Right atrium auricular region (tissue), 2 donors: ENCODE measurements around the gene ATP11A. TPM values are rescaled to one million over a fixed set of nuclear protein-coding genes. Genes with fewer than 3 reads are reported as not detected.

ENCODE experiments used
- DNase-seq: peaks from one replicate; pipeline ENCODE4 v3.0.0-alpha.2; 2019; ENCODE audit warnings: low spot score
- H3K27ac ChIP-seq, 2 donors: fragments of 200-600 bp; sonication (generic); 1 replicate in 1 of 2; 2 replicates in 1 of 2; pipeline ENCODE4 v1.5.1; 2016 to 2019
- H3K27me3 ChIP-seq, 2 donors: fragments of 200-600 bp; sonication (generic); one replicate each; pipeline versions ENCODE4 v1.5.1 to v1.6.0; 2017 to 2019
- H3K36me3 ChIP-seq: fragments of 200-600 bp; sonication (generic); one replicate; pipeline ENCODE4 v1.5.1; 2016
- H3K4me1 ChIP-seq, 2 donors: fragments of 200-600 bp; sonication (generic); one replicate each; pipeline versions ENCODE4 v1.5.1 to v1.6.0; 2017 to 2019
- H3K4me3 ChIP-seq, 2 donors: fragments of 200-600 bp; sonication (generic); 1 replicate in 1 of 2; 2 replicates in 1 of 2; pipeline ENCODE4 v1.5.1; 2017 to 2019; ENCODE audit warnings: mild to moderate bottlenecking in 1 of 2, moderate library complexity in 1 of 2
- H3K9me3 ChIP-seq, 2 donors: fragments of 200-600 bp; sonication (generic); one replicate each; pipeline ENCODE4 v1.5.1; 2019
- CTCF ChIP-seq, 2 donors: fragments of 200-600 bp; sonication (generic); IDR thresholded peaks; one replicate each; pipeline ENCODE4 v1.5.1; 2019; ENCODE audit warnings: antibody characterized with exemption in 2 of 2
- total RNA-seq, 2 donors: library from RNA; depleted of rRNA; stranded (reverse); fragments of >200 nt; gene quantifications; one replicate each; pipeline ENCODE4 v1.1.0, GENCODE V29; 2016

The ATP11A gene
- total RNA-seq, 2 donors from 2014 or later: 31.8 to 48.6 TPM

GRCh38 chr13:112821340-112822055, 131.7 kb downstream of the ATP11A start:
- no peak for DNase-seq
- Histone ChIP-seq H3K9me3 (no peaks in the 10 kb centered on the region), H3K27ac (no peak overlapping the region), H3K4me1 (no peaks in the 10 kb centered on the region), H3K4me3 (no peak overlapping the region), H3K27me3 (no peaks in the 10 kb centered on the region), H3K36me3 (peaks cover 68% of the 10 kb centered on the region)
- TF ChIP-seq CTCF (IDR thresholded peaks at IDR 0.05): no peak

DNA sequence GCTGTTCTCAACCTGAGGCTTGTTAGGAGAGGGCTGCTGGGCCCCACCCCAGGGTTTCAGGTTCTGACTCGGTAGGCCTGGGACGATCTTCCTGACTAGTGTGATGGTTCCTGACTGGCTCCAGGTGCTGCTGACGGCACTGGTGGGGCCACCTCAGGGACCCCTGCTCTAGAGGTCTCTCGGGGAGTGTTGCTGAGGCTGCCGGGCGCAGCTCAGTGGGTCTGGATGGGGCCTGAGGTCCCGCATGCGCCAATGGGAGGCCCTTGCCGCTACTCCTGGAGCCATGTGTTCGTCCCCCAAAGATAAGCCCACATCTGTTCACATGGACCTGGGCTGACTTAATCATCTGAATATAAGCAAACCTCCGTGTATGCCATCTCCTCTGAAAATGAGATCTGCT, 133.0 kb downstream of the ATP11A start:
- TF ChIP-seq CTCF (IDR thresholded peaks at IDR 0.05): no peak
- Histone ChIP-seq H3K4me1 (no peaks in the 10 kb centered on the region), H3K9me3 (no peaks in the 10 kb centered on the region), H3K27me3 (no peaks in the 10 kb centered on the region), H3K36me3 (peaks cover 71% of the 10 kb centered on the region), H3K4me3 (no peak overlapping the region), H3K27ac (no peak overlapping the region)
- DNase-seq: no peak

DNA sequence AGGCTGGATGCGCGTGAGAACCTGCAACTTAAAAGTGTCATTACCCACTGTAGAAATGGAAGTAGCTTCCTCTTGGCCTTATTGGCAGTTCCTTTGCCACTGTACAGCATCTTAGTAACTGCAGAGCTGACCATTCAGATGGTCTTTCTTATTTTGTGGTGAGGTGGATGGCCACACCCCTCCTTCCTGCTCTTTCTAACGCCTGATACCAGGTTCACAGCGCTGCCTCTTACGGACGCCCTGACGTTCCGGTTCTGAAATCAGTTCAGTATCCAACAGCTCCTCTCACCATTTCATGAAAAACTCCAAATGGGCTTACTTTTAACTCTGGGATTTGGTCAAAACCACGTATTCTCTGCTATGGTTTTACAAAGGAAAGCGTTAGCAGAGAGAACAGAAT, 134.6 kb downstream of the ATP11A start:
- no peaks in the 10 kb centered on the region for H3K9me3 ChIP-seq
- no peak for DNase-seq
- TF ChIP-seq CTCF (IDR thresholded peaks at IDR 0.05): no peak
- no peak overlapping the region for H3K4me3 ChIP-seq
- H3K36me3 ChIP-seq: peaks cover 68% of the 10 kb centered on the region
- no peaks in the 10 kb centered on the region for H3K4me1 ChIP-seq
- H3K27me3 ChIP-seq: no peaks in the 10 kb centered on the region
- H3K27ac ChIP-seq: no peak overlapping the region

GRCh38 chr13:112825071-112825470, 135.2 kb downstream of the ATP11A start:
- no peak for DNase-seq
- Histone ChIP-seq H3K4me1 (no peaks in the 10 kb centered on the region), H3K27ac (no peak overlapping the region), H3K4me3 (no peak overlapping the region), H3K36me3 (peaks cover 62% of the 10 kb centered on the region), H3K27me3 (no peaks in the 10 kb centered on the region), H3K9me3 (no peaks in the 10 kb centered on the region)
- no peak for TF ChIP-seq CTCF (IDR thresholded peaks at IDR 0.05)

GRCh38 chr13:112825875-112826274, 136.0 kb downstream of the ATP11A start:
- H3K4me1 ChIP-seq: no peaks in the 10 kb centered on the region
- no peaks in the 10 kb centered on the region for H3K9me3 ChIP-seq
- no peak overlapping the region for H3K27ac ChIP-seq
- H3K27me3 ChIP-seq: no peaks in the 10 kb centered on the region
- H3K36me3 ChIP-seq: peaks cover 54% of the 10 kb centered on the region
- no peak for TF ChIP-seq CTCF (IDR thresholded peaks at IDR 0.05)
- no peak for DNase-seq
- no peak overlapping the region for H3K4me3 ChIP-seq

- no peak for DNase-seq
- H3K4me1 ChIP-seq: no peaks in the 10 kb centered on the region
- H3K9me3 ChIP-seq: no peaks in the 10 kb centered on the region
- no peak overlapping the region for H3K4me3 ChIP-seq
- H3K27ac ChIP-seq: no peak overlapping the region
- H3K36me3 ChIP-seq: peaks cover 53% of the 10 kb centered on the region
- no peak for TF ChIP-seq CTCF (IDR thresholded peaks at IDR 0.05)
- no peaks in the 10 kb centered on the region for H3K27me3 ChIP-seq
These were observed 136.7 kb downstream of the ATP11A start for GRCh38 chr13:112826565-112826964.
